GM21576 (cell line): ENCODE data around the gene GSTA5.
"Not testable (repeated sequence)": the region's sequence is repeated elsewhere in the genome, so short reads cannot be mapped to it uniquely, and the experiment has no call there.

Source experiments
- ATAC-seq: cut with Tn5 transposase; IDR thresholded peaks from one replicate; pipeline ENCODE4 v1.9.1; 2021; ENCODE audit warnings: mild to moderate bottlenecking, moderate library complexity; ENCODE audit not compliant: unreplicated experiment

Gene GSTA5

DNA sequence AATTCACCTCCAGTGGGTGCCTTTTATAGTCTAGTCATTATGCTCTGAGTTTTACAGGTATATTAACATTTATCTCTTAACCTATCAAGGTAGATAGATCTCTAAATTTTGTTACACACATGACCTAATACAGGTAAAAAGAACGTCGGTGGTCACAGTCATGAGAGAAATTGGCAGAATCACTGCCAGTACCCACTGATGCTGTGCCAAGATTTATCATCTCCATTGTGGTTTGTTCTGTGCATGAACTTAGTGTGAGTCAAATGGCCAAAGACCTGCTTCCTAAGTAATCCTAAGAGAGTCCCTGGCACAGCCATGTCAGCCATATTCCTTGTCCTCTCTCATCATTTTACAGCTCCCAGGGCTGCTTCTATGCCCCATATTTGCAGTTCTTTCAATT is 46.2 kb downstream of the GSTA5 start:
- not testable (repeated sequence) for ATAC-seq

DNA sequence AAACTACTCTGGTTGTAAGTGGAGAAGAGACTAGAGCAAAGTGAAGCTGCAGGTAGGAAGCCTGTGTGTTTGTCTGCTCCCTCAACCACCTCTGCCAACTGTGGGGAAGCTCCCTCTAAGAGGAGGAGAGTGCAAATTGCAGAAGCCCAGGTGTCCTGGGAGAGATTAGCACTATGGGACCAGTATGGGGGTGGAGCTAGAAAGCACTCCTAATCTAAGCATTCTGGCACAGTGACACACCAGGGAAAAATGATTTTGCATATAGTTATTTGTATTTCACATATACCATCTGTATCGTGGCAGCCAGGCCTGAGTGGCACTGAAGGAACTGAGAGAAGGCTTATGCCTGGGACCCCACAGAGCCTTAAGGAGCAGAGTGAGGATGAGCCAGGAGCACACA is 49.8 kb downstream of the GSTA5 start:
- no peak for ATAC-seq

DNA sequence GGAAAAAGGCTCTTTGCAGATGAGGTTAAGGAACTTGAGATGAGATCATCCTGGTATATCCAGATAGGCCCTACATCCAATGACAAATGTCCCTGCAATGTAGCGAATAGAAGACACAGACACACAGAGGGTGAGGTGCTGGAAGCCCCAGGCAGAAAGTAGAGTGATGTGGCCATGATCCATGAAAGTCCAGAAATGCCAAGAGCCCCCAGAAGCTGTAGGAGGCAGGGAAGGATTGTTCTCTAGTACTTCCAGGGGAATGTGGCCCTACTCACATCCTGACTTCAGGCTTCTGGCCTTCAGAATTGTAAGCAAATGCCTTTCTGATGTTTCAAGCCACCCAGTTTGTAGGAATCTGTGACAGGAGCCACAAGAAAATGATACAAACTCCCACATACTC is 51.0 kb downstream of the GSTA5 start:
- not testable (repeated sequence) for ATAC-seq

DNA sequence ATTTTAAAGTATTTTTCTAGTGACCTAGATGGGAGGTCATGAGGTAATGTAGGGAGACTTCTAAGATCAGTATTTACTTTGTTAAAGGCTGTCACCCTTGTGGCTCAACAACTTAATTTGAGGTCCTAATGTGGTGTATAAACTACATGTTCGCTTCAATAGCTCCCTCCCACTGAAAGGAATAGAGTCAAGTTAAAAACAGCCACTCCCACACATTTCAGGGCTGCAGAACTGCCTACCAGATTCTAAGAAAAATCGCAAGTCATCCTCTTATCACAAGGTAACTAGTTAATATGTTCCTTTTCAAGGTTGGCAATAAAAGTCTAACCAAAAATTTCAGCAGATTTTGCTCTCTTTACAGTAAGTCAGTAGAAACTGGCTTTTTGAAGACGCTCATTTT is 52.1 kb downstream of the GSTA5 start:
- no peak for ATAC-seq

DNA sequence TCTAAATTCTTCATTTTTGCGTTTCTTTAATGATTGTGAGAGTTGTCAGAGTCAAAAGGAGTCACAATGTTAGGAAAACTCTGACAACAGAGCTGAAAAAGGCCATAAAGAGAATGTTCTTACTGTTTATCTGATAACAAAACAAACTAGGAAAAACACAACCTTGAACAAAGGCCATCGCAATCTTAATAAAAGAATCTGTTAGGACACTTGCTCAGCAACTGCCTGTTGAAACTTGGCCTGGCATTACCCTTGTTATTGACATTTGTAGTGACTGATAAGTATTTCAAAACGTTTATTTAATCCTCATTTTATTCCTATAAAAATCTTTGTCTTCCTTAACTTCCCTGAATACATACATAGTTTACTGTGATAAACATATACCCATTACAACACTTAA is 52.7 kb downstream of the GSTA5 start:
- ATAC-seq, result no peak

DNA sequence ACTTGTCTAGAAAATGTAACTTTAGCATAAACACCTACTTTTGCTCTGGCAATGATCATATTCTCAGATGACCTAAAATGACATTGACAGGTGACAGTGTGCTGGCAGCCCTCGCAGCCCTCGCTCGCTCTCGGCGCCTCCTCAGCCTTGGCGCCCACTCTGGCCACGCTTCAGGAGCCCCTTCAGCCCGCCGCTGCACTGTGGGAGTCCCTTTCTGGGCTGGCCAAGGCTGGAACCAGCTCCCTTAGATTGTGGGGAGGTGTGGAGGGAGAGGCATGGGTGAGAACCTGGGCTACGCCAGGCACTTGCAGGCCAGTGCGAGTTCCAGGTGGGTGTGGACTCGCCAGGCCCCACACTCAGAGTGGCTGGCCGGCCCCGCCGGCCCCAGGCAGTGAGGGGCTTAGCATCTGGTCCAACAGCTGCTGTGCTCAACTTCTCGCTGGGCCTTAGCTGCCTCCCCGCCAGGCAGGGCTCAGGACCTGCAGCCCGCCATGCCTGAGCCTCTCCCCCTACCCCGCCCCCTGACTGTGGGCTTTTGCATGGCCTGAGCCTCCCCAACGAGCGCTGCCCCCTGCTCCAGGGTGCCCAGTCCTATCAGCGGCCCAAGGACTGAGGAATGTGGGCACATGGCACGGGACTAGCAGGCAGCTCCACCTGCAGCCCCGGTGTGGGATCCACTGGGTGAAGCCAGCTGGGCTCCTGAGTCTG is 54.2 kb downstream of the GSTA5 start:
- no peak for ATAC-seq

DNA sequence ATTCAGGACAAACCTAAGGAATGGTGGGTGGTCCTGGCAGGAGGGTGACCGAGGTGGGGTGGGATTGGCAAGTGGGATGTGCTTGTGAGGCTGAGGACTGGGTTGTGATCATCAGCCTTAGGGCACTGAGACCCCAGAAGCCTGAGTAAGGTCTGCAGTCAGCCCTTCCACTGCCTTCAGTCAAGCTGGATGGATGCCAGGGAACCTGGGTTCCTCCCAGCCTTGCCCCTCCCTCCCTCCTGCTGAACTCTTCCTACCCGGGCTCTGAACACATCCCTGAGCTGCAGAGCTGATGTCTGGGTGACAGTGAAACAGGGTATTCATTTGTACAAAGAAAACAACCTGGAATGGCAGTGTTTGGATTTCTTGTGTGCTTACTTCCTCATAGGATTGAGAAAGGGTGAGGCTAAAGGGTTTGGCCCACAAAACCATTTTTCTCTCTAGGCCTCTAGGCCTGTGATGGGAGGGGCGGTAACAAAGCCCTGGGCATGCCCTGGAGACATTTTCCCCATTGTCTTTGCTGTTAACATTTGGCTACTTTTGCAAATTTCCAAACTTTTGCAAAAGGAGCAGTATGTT is 57.8 kb downstream of the GSTA5 start:
- ATAC-seq, result not testable (repeated sequence)

DNA sequence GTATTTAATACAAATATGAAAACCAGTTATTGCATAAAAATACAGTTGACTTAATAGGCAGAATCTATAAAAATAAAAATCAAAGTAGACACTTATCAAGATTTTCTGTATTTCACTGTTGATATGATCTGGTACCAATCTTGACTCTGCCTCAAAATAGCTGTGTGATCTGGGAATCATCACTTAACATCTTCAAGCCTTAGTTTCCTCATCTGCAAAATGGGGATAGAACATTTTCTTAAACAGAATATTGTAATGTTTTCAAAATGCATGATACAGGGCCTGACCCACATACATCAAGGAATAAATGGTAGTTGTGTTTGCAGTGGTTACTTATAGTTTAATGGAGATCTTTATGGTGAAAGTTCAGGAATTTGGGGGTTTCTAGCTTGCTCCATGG is 58.4 kb downstream of the GSTA5 start:
- ATAC-seq, result not testable (repeated sequence)
